Measurements from ENCODE around the gene TUSC2.

Gene TUSC2

GRCh38 chr3:50296721-50297383 is 31.2 kb downstream of the TUSC2 start:
- TF ChIP-seq, protein P1, sequence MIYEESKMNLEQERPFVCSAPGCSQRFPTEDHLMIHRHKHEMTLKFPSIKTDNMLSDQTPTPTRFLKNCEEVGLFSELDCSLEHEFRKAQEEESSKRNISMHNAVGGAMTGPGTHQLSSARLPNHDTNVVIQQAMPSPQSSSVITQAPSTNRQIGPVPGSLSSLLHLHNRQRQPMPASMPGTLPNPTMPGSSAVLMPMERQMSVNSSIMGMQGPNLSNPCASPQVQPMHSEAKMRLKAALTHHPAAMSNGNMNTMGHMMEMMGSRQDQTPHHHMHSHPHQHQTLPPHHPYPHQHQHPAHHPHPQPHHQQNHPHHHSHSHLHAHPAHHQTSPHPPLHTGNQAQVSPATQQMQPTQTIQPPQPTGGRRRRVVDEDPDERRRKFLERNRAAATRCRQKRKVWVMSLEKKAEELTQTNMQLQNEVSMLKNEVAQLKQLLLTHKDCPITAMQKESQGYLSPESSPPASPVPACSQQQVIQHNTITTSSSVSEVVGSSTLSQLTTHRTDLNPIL (CRISPR knock-in tag; IDR thresholded peaks at IDR 0.05; ENCODE audit: low read depth), result no peak
- TF ChIP-seq CSRNP3 (CRISPR knock-in tag; IDR thresholded peaks at IDR 0.05), result no peak
- no peak for TF ChIP-seq SNAI2 (CRISPR knock-in tag; IDR thresholded peaks at IDR 0.05)
- TF ChIP-seq PPARA (CRISPR knock-in tag; IDR thresholded peaks at IDR 0.05; ENCODE audit: borderline replicate concordance), result no peak
- no peak for TF ChIP-seq RARB (CRISPR knock-in tag; IDR thresholded peaks at IDR 0.05)
- no peak for ATAC-seq

GRCh38 chr3:50295553-50296431 is 32.2 kb downstream of the TUSC2 start:
- TF ChIP-seq ZFP3 (CRISPR knock-in tag; IDR thresholded peaks at IDR 0.05), result no peak
- TF ChIP-seq PPARA (CRISPR knock-in tag; IDR thresholded peaks at IDR 0.05; ENCODE audit: borderline replicate concordance), result no peak
- no peak for TF ChIP-seq OSR1 (CRISPR knock-in tag; IDR thresholded peaks at IDR 0.05)
- no peak for TF ChIP-seq TCF4 (CRISPR knock-in tag; IDR thresholded peaks at IDR 0.05; ENCODE audit: borderline replicate concordance)
- TF ChIP-seq TOX (CRISPR knock-in tag; IDR thresholded peaks at IDR 0.05; ENCODE audit: borderline replicate concordance), result no peak
- no peak for TF ChIP-seq SNAI2 (CRISPR knock-in tag; IDR thresholded peaks at IDR 0.05)
- TF ChIP-seq ZC3H10 (CRISPR knock-in tag; IDR thresholded peaks at IDR 0.05), result no peak
- TF ChIP-seq ISL1 (CRISPR knock-in tag; IDR thresholded peaks at IDR 0.05), result no peak
- no peak for ATAC-seq

- no peak for ATAC-seq
- no peak for TF ChIP-seq PPARA (CRISPR knock-in tag; IDR thresholded peaks at IDR 0.05; ENCODE audit: borderline replicate concordance)
- TF ChIP-seq RARB (CRISPR knock-in tag; IDR thresholded peaks at IDR 0.05), result no peak
- no peak for TF ChIP-seq OSR1 (CRISPR knock-in tag; IDR thresholded peaks at IDR 0.05)
- no peak for TF ChIP-seq CSDC2 (CRISPR knock-in tag; IDR thresholded peaks at IDR 0.05)
- TF ChIP-seq ZNF565 (CRISPR knock-in tag; conservative IDR thresholded peaks at IDR 0.05; ENCODE audit: low read depth), result no peak
- no peak for TF ChIP-seq ZFP30 (CRISPR knock-in tag; IDR thresholded peaks at IDR 0.05)
Measured at GRCh38 chr3:50294492-50295403, 33.3 kb downstream of the TUSC2 start.

DNA sequence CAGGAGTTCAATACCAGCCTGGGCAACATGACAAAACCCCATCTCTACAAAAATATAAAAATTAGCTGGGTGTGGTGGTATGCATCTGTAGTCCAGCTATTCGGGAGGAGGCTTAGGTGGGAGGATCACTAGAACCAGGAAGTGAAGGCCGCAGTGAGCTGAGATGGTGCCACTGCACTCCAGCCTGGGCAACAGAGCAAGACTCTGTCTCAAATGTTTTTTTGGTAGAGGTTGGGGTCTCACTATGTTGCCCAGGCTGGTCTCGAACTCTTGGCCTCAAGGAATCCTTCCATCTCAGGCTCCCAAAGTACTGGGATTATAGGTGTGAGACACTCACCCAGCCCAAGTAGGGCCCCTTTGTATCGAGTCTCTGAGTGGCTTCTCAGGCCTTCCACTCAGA is 33.9 kb downstream of the TUSC2 start:
- ATAC-seq, result no peak
- TF ChIP-seq ISL1 (CRISPR knock-in tag; IDR thresholded peaks at IDR 0.05), result no peak
- TF ChIP-seq TOX (CRISPR knock-in tag; IDR thresholded peaks at IDR 0.05; ENCODE audit: borderline replicate concordance), result no peak
- no peak for TF ChIP-seq ZC3H10 (CRISPR knock-in tag; IDR thresholded peaks at IDR 0.05)
- no peak for TF ChIP-seq TCF4 (CRISPR knock-in tag; IDR thresholded peaks at IDR 0.05; ENCODE audit: borderline replicate concordance)
- no peak for TF ChIP-seq CSRNP3 (CRISPR knock-in tag; IDR thresholded peaks at IDR 0.05)

GRCh38 chr3:50293079-50293801 is 34.8 kb downstream of the TUSC2 start:
- ATAC-seq, result no peak
- no peak for TF ChIP-seq CSDC2 (CRISPR knock-in tag; IDR thresholded peaks at IDR 0.05)
- no peak for TF ChIP-seq SNAI2 (CRISPR knock-in tag; IDR thresholded peaks at IDR 0.05)
- no peak for TF ChIP-seq CSRNP3 (CRISPR knock-in tag; IDR thresholded peaks at IDR 0.05)
- no peak for TF ChIP-seq BACH2 (CRISPR knock-in tag; IDR thresholded peaks at IDR 0.05; ENCODE audit: borderline replicate concordance)
- TF ChIP-seq ZC3H10 (CRISPR knock-in tag; IDR thresholded peaks at IDR 0.05), result no peak
- TF ChIP-seq TCF4 (CRISPR knock-in tag; IDR thresholded peaks at IDR 0.05; ENCODE audit: borderline replicate concordance), result no peak
- TF ChIP-seq PPARA (CRISPR knock-in tag; IDR thresholded peaks at IDR 0.05; ENCODE audit: borderline replicate concordance), result no peak
- no peak for TF ChIP-seq ZNF8 (CRISPR knock-in tag; IDR thresholded peaks at IDR 0.05)
- no peak for TF ChIP-seq TSHZ2 (CRISPR knock-in tag; IDR thresholded peaks at IDR 0.05)
- TF ChIP-seq, protein P1 (CRISPR knock-in tag; IDR thresholded peaks at IDR 0.05; ENCODE audit: low read depth), result no peak
- no peak for TF ChIP-seq RARB (CRISPR knock-in tag; IDR thresholded peaks at IDR 0.05)
- TF ChIP-seq ZNF565 (CRISPR knock-in tag; conservative IDR thresholded peaks at IDR 0.05; ENCODE audit: low read depth), result no peak

All from SK-N-SH treated with all-trans-retinoic acid at 6 μM for 48 hours (cell line).